Panc1 (cell line): ENCODE measurements around the gene GID4. TPM values are rescaled to one million over a fixed set of nuclear protein-coding genes. Genes with fewer than 3 reads are reported as not detected.

Experiments used
- ATAC-seq: fragments of 200-7000 bp; cut with Tn5 transposase; 2 replicates; pipeline ENCODE4 v1.9.1; 2020; ENCODE audit warnings: mild to moderate bottlenecking, moderate library complexity
- BruUV-seq: library from RNA; stranded (reverse); fragments of 400-500 nt; replicated peaks from 2 replicates; lab custom pipeline; 2021; lab: Mats Ljungman, UMichigan
- CTCF ChIA-PET: fragments of 300-600 bp; sonication (Branson Sonifier 250); formaldehyde crosslinking; loops from one replicate; lab custom pipeline; 2022; ENCODE audit warnings: antibody characterized with exemption; lab: Charles Lee
- POLR2A ChIA-PET: fragments of 300-600 bp; sonication (Branson Sonifier 250); formaldehyde crosslinking; loops from one replicate; lab custom pipeline; 2022; ENCODE audit warnings: antibody characterized with exemption; lab: Charles Lee
- DNase-seq: peaks from one replicate; pipeline ENCODE4 v3.0.0-alpha.2; 2010; ENCODE audit warnings: low read depth, low spot score
- H3K27ac ChIP-seq: 2 replicates; pipeline ENCODE4 v1.5.1; 2011; ENCODE audit warnings: mild to moderate bottlenecking, low read length, inconsistent platforms
- H3K27me3 ChIP-seq: fragments of 200-500 bp; sonication (Bioruptor generic); 2 replicates; pipeline ENCODE4 v1.6.0; 2014; ENCODE audit warnings: low read length, inconsistent platforms; ENCODE audit not compliant: control insufficient read depth, insufficient read depth
- H3K36me3 ChIP-seq: fragments of 200-500 bp; sonication (Bioruptor generic); 2 replicates; pipeline ENCODE4 v1.5.1; 2014; ENCODE audit warnings: inconsistent platforms, mild to moderate bottlenecking, low read length, moderate library complexity; ENCODE audit not compliant: control insufficient read depth, insufficient read depth
- H3K4me1 ChIP-seq: 2 replicates; pipeline ENCODE4 v1.5.1; 2011; ENCODE audit warnings: inconsistent platforms, mild to moderate bottlenecking, low read length, moderate library complexity; ENCODE audit not compliant: control insufficient read depth, insufficient read depth
- H3K4me3 ChIP-seq, 2 experiments: 2 replicates each; pipeline ENCODE4 v1.5.1; 2011 to 2012; ENCODE audit warnings: low read depth in 2 of 2, low read length in 2 of 2, mild to moderate bottlenecking in 2 of 2, inconsistent platforms in 1 of 2, moderate library complexity in 1 of 2
- H3K9me3 ChIP-seq: fragments of 200-500 bp; sonication (Bioruptor generic); 2 replicates; pipeline ENCODE4 v1.5.1; 2014; ENCODE audit warnings: low read depth, mild to moderate bottlenecking, inconsistent platforms, low read length, moderate library complexity; ENCODE audit not compliant: control insufficient read depth, insufficient read depth
- POLR2AphosphoS5 ChIP-seq: IDR thresholded peaks from 2 replicates; pipeline ENCODE4 v1.6.1; 2012; ENCODE audit warnings: mild to moderate bottlenecking, low read depth, low read length, moderate library complexity
- SIN3A ChIP-seq: IDR thresholded peaks from 2 replicates; pipeline ENCODE4 v1.6.1; 2012; ENCODE audit warnings: low read depth, mild to moderate bottlenecking, low read length, moderate library complexity, borderline replicate concordance; ENCODE audit not compliant: insufficient read depth
- TCF7L2 ChIP-seq: IDR thresholded peaks from 2 replicates; pipeline ENCODE4 v1.6.1; 2011; ENCODE audit warnings: mild to moderate bottlenecking, low read depth, low read length, inconsistent platforms
- in situ Hi-C: cut with HindIII; loops from 2 replicates; pipeline ENCODE4 v1.10.0; 2016; ENCODE audit warnings: low sequenced_read_pairs, low pct_unique_long_range_greater_than_20kb
- intact Hi-C: fragments of 100-400 bp; cut with micrococcal nuclease; formaldehyde crosslinking; loops from one replicate; pipeline ENCODE4 v1.10.0; 2022; ENCODE audit not compliant: unreplicated experiment
- total RNA-seq: library from RNA; stranded (reverse); gene quantifications from one replicate; pipeline ENCODE4 v1.2.1, GENCODE V29; 2021; ENCODE audit not compliant: unreplicated experiment
- TF ChIP-seq, protein P1 (sequence below): fragments of 450-650 bp; IDR thresholded peaks from 2 replicates; pipeline ENCODE4 v1.5.1; 2017; ENCODE audit warnings: mild to moderate bottlenecking
- TF ChIP-seq, protein P2 (sequence below), 2 experiments: IDR thresholded peaks; 2 replicates each; pipeline ENCODE4 v1.6.1; 2011 to 2012; ENCODE audit warnings: low read depth in 2 of 2, control low read depth in 1 of 2, low read length in 1 of 2, mild to moderate bottlenecking in 1 of 2, moderate library complexity in 1 of 2; ENCODE audit not compliant: insufficient read depth in 1 of 2

GID4 gene
- total RNA-seq, 1 experiment from 2014 or later: 11.1 TPM

DNA sequence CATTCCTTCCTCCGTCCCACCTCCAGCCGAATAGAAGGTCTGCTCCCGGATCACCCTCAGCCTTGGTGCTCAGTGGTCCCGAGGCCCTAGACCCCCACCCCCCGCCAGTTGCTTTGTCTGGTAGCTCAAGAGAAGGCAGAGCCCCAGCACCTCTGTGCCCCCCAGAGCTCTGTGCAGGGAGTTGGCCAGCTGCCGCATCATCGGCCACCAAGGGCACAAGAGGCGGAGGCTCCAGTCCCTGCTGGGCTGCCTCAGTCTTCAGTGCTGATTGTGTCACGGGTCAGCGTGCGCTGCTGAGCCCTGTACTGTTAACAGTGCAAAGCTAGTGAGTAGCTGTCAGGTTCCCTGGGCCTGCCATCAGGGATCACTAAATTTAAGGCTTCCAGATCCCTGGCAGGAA is 26.3 kb downstream of the GID4 start:
- H3K27me3 ChIP-seq: no peaks in the 10 kb centered on the region
- CTCF ChIA-PET: no interaction called here
- DNase-seq (no peak), ATAC-seq (no peak)
- H3K36me3 ChIP-seq: peaks cover 4% of the 10 kb centered on the region; the same call in 1 of the 2 replicates
- H3K4me1 ChIP-seq: no peaks in the 10 kb centered on the region
- no peak overlapping the region for H3K27ac ChIP-seq
- intact Hi-C loops (no loop called here), in situ Hi-C loops (no loop called here)
- no TSS peak for BruUV-seq
- POLR2A ChIA-PET: interaction anchor here (0.7 kb wide), 1 partner anchor 152 kb away, joined by 10 read pairs; no protein-coding TSS in a partner anchor
- no peak overlapping the region for H3K4me3 ChIP-seq
- TF ChIP-seq, protein P1, sequence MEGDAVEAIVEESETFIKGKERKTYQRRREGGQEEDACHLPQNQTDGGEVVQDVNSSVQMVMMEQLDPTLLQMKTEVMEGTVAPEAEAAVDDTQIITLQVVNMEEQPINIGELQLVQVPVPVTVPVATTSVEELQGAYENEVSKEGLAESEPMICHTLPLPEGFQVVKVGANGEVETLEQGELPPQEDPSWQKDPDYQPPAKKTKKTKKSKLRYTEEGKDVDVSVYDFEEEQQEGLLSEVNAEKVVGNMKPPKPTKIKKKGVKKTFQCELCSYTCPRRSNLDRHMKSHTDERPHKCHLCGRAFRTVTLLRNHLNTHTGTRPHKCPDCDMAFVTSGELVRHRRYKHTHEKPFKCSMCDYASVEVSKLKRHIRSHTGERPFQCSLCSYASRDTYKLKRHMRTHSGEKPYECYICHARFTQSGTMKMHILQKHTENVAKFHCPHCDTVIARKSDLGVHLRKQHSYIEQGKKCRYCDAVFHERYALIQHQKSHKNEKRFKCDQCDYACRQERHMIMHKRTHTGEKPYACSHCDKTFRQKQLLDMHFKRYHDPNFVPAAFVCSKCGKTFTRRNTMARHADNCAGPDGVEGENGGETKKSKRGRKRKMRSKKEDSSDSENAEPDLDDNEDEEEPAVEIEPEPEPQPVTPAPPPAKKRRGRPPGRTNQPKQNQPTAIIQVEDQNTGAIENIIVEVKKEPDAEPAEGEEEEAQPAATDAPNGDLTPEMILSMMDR: no peak
- TF ChIP-seq SIN3A (no peak), POLR2AphosphoS5 (no peak), TCF7L2 (no peak)
- TF ChIP-seq, protein P2, sequence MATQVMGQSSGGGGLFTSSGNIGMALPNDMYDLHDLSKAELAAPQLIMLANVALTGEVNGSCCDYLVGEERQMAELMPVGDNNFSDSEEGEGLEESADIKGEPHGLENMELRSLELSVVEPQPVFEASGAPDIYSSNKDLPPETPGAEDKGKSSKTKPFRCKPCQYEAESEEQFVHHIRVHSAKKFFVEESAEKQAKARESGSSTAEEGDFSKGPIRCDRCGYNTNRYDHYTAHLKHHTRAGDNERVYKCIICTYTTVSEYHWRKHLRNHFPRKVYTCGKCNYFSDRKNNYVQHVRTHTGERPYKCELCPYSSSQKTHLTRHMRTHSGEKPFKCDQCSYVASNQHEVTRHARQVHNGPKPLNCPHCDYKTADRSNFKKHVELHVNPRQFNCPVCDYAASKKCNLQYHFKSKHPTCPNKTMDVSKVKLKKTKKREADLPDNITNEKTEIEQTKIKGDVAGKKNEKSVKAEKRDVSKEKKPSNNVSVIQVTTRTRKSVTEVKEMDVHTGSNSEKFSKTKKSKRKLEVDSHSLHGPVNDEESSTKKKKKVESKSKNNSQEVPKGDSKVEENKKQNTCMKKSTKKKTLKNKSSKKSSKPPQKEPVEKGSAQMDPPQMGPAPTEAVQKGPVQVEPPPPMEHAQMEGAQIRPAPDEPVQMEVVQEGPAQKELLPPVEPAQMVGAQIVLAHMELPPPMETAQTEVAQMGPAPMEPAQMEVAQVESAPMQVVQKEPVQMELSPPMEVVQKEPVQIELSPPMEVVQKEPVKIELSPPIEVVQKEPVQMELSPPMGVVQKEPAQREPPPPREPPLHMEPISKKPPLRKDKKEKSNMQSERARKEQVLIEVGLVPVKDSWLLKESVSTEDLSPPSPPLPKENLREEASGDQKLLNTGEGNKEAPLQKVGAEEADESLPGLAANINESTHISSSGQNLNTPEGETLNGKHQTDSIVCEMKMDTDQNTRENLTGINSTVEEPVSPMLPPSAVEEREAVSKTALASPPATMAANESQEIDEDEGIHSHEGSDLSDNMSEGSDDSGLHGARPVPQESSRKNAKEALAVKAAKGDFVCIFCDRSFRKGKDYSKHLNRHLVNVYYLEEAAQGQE (IDR thresholded peaks at IDR 0.05; ENCODE audit: insufficient read depth in 1 of 2, low read depth in 2 of 2, low read length in 1 of 2): no peak
- no peaks in the 10 kb centered on the region for H3K9me3 ChIP-seq

DNA sequence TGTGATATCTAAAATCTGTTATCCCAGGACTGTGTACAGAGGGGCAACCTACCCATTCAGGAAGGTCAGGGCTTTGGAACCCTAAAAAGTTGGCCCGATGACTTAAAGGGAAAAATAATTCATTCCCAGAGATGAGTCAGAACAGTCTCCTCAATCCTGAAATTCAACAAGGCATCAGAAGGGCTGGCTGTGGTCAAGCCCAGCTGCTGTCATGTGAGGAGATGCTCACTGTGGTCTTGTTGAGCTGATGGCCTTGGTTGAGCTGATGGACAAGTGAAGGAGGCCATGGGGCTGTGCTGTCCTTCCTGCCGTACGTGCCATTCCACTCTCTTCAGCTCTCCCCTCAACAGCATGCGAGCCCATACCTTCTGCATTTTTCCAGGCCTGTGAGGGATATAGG is 27.7 kb downstream of the GID4 start:
- POLR2A ChIA-PET: no interaction called here
- H3K36me3 ChIP-seq: peaks cover 2% of the 10 kb centered on the region; the same call in 1 of the 2 replicates
- DNase-seq (no peak), ATAC-seq (no peak)
- no peak overlapping the region for H3K4me3 ChIP-seq
- no peak overlapping the region for H3K27ac ChIP-seq
- in situ Hi-C loops (no loop called here), intact Hi-C loops (no loop called here)
- no TSS peak for BruUV-seq
- TF ChIP-seq SIN3A (no peak), POLR2AphosphoS5 (no peak)
- TF ChIP-seq, protein P2 (IDR thresholded peaks at IDR 0.05; ENCODE audit: insufficient read depth in 1 of 2, low read depth in 2 of 2, low read length in 1 of 2): no peak
- TF ChIP-seq, protein P1: no peak
- no peaks in the 10 kb centered on the region for H3K9me3 ChIP-seq
- no peaks in the 10 kb centered on the region for H3K27me3 ChIP-seq
- H3K4me1 ChIP-seq: peaks cover 5% of the 10 kb centered on the region; the same call in 1 of the 2 replicates
- CTCF ChIA-PET: no interaction called here
